K562 (cell line): ENCODE results near the gene CAMK2D.

ENCODE experiments used
- JUND ChIP-seq, 2 experiments: IDR thresholded peaks; 2 replicates in 1 of 2; 3 replicates in 1 of 2; pipeline ENCODE4 v1.6.1; 2011; ENCODE audit warnings: borderline replicate concordance in 2 of 2, low read depth in 2 of 2, low read length in 2 of 2, improper control_type of control experiment in 1 of 2, missing biosample characterization in 1 of 2, missing genetic modification characterization in 1 of 2, missing genetic modification reagents in 1 of 2
- POLR2A ChIP-seq: fragments of 450-650 bp; conservative IDR thresholded peaks from 2 replicates; pipeline ENCODE4 v1.6.1; 2016
- POLR2AphosphoS5 ChIP-seq: IDR thresholded peaks from 2 replicates; pipeline ENCODE4 v1.6.1; 2011; ENCODE audit warnings: mild to moderate bottlenecking, low read depth, low read length, moderate library complexity; ENCODE audit not compliant: control insufficient read depth, insufficient read depth
- PRMT5 ChIP-seq: sonication (generic); formaldehyde crosslinking; IDR thresholded peaks from 2 replicates; pipeline ENCODE4 v1.5.0; 2020; ENCODE audit warnings: missing genetic modification reagents
- RAD21 ChIP-seq, 2 experiments: fragments of 250-450 bp in 1 of 2; fragments of 450-650 bp in 1 of 2; sonication (Bioruptor Pico) in 1 of 2; formaldehyde crosslinking in 1 of 2; IDR thresholded peaks in 1 of 2; conservative IDR thresholded peaks in 1 of 2; 2 replicates each; pipeline versions ENCODE4 v1.4.0 to v1.8.0; 2020 to 2022; ENCODE audit warnings: mild to moderate bottlenecking in 2 of 2, moderate library complexity in 1 of 2
- SMAD4 ChIP-seq: fragments of 250-450 bp; sonication (Bioruptor Pico); conservative IDR thresholded peaks from 2 replicates; pipeline ENCODE4 v1.8.0; 2021; ENCODE audit warnings: inconsistent platforms, mild to moderate bottlenecking, moderate library complexity
- ZNF253 ChIP-seq: fragments of 250-450 bp; sonication (Bioruptor Pico); conservative IDR thresholded peaks from 2 replicates; pipeline ENCODE4 v1.6.1; 2021; ENCODE audit warnings: mild to moderate bottlenecking
- ZNF347 ChIP-seq: fragments of 450-650 bp; formaldehyde crosslinking; IDR thresholded peaks from 2 replicates; pipeline ENCODE4 v1.4.0; 2020; ENCODE audit warnings: low read depth, mild to moderate bottlenecking, moderate library complexity
- ZNF644 ChIP-seq: fragments of 200-800 bp; sonication (Bioruptor generic); IDR thresholded peaks from 2 replicates; pipeline ENCODE4 v1.6.1; 2016; ENCODE audit warnings: low read depth, missing genetic modification characterization, missing compliant biosample characterization
- TF ChIP-seq, protein P1 (sequence below), 2 experiments: fragments of 450-650 bp; formaldehyde crosslinking in 1 of 2; IDR thresholded peaks; 2 replicates each; pipeline versions ENCODE4 v1.4.0 to v1.6.1; 2014 to 2020; ENCODE audit warnings: mild to moderate bottlenecking in 2 of 2, borderline replicate concordance in 1 of 2, low read depth in 1 of 2
- TF ChIP-seq, protein P2 (sequence below): sonication (generic); formaldehyde crosslinking; IDR thresholded peaks from 2 replicates; pipeline ENCODE4 v1.8.0; 2022; ENCODE audit warnings: mild to moderate bottlenecking, low read depth, missing genetic modification reagents
- TF ChIP-seq, protein P3 (sequence below), 2 experiments: fragments of 450-650 bp in 1 of 2; sonication (generic) in 1 of 2; formaldehyde crosslinking in 1 of 2; IDR thresholded peaks in 1 of 2; conservative IDR thresholded peaks in 1 of 2; 2 replicates each; pipeline versions ENCODE4 v1.6.1 to v1.8.1; 2016 to 2023; ENCODE audit warnings: mild to moderate bottlenecking in 2 of 2, moderate library complexity in 2 of 2, inconsistent platforms in 1 of 2, missing genetic modification reagents in 1 of 2
- TF ChIP-seq, protein P4 (sequence below), 3 experiments: IDR thresholded peaks in 2 of 3; conservative IDR thresholded peaks in 1 of 3; 2 replicates each; pipeline ENCODE4 v1.5.1; 2011 to 2012; ENCODE audit warnings: low read length in 3 of 3, mild to moderate bottlenecking in 3 of 3, control low read depth in 2 of 3, improper control_type of control experiment in 1 of 3, inconsistent platforms in 1 of 3, low read depth in 1 of 3, mixed read lengths in 1 of 3, moderate library complexity in 1 of 3; ENCODE audit not compliant: insufficient read depth in 2 of 3

DNA sequence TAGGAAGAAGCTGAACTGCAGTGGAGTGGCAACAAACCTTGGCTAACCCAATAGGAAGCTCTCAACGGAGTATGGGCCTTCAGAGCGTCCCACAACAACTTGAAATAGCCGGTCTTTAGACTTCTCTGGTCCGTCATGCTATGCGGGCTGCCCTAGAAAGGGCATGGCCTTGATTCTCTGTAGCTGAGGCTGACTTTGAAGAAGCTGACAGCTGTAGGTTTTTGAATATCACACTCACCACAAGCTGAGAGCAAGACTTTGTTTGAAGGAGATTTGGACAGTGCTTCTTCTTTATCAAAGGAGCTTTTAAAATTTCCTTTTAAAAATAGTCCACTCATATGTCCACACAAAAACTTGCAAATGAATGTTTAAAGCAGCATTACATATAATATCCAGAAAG lies 322.9 kb downstream of the CAMK2D start:
- TF ChIP-seq, protein P1, sequence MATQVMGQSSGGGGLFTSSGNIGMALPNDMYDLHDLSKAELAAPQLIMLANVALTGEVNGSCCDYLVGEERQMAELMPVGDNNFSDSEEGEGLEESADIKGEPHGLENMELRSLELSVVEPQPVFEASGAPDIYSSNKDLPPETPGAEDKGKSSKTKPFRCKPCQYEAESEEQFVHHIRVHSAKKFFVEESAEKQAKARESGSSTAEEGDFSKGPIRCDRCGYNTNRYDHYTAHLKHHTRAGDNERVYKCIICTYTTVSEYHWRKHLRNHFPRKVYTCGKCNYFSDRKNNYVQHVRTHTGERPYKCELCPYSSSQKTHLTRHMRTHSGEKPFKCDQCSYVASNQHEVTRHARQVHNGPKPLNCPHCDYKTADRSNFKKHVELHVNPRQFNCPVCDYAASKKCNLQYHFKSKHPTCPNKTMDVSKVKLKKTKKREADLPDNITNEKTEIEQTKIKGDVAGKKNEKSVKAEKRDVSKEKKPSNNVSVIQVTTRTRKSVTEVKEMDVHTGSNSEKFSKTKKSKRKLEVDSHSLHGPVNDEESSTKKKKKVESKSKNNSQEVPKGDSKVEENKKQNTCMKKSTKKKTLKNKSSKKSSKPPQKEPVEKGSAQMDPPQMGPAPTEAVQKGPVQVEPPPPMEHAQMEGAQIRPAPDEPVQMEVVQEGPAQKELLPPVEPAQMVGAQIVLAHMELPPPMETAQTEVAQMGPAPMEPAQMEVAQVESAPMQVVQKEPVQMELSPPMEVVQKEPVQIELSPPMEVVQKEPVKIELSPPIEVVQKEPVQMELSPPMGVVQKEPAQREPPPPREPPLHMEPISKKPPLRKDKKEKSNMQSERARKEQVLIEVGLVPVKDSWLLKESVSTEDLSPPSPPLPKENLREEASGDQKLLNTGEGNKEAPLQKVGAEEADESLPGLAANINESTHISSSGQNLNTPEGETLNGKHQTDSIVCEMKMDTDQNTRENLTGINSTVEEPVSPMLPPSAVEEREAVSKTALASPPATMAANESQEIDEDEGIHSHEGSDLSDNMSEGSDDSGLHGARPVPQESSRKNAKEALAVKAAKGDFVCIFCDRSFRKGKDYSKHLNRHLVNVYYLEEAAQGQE (IDR thresholded peaks at IDR 0.05; ENCODE audit: borderline replicate concordance): no peak
- TF ChIP-seq, protein P1 (CRISPR knock-in tag; IDR thresholded peaks at IDR 0.05; ENCODE audit: low read depth): no peak
- TF ChIP-seq ZNF347 (CRISPR knock-in tag) (no peak), PRMT5 (CRISPR knock-in tag) (no peak), RAD21 (CRISPR knock-in tag; conservative IDR thresholded peaks at IDR 0.05 in 1 of 2, IDR thresholded peaks at IDR 0.05 in 1 of 2) (no peak), ZNF644 (no peak), POLR2A (no peak), POLR2AphosphoS5 (no peak), SMAD4 (no peak), ZNF253 (CRISPR knock-in tag) (no peak), JUND (IDR thresholded peaks at IDR 0.05; ENCODE audit: borderline replicate concordance, low read depth, low read length) (no peak), JUND (tag; IDR thresholded peaks at IDR 0.05; ENCODE audit: borderline replicate concordance, low read depth, low read length) (no peak)
- TF ChIP-seq, protein P2, sequence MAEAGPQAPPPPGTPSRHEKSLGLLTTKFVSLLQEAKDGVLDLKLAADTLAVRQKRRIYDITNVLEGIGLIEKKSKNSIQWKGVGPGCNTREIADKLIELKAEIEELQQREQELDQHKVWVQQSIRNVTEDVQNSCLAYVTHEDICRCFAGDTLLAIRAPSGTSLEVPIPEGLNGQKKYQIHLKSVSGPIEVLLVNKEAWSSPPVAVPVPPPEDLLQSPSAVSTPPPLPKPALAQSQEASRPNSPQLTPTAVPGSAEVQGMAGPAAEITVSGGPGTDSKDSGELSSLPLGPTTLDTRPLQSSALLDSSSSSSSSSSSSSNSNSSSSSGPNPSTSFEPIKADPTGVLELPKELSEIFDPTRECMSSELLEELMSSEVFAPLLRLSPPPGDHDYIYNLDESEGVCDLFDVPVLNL (CRISPR knock-in tag): no peak
- TF ChIP-seq, protein P3, sequence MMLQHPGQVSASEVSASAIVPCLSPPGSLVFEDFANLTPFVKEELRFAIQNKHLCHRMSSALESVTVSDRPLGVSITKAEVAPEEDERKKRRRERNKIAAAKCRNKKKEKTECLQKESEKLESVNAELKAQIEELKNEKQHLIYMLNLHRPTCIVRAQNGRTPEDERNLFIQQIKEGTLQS (IDR thresholded peaks at IDR 0.05): no peak
- TF ChIP-seq, protein P3 (CRISPR knock-in tag; conservative IDR thresholded peaks at IDR 0.05): no peak
- TF ChIP-seq, protein P4, sequence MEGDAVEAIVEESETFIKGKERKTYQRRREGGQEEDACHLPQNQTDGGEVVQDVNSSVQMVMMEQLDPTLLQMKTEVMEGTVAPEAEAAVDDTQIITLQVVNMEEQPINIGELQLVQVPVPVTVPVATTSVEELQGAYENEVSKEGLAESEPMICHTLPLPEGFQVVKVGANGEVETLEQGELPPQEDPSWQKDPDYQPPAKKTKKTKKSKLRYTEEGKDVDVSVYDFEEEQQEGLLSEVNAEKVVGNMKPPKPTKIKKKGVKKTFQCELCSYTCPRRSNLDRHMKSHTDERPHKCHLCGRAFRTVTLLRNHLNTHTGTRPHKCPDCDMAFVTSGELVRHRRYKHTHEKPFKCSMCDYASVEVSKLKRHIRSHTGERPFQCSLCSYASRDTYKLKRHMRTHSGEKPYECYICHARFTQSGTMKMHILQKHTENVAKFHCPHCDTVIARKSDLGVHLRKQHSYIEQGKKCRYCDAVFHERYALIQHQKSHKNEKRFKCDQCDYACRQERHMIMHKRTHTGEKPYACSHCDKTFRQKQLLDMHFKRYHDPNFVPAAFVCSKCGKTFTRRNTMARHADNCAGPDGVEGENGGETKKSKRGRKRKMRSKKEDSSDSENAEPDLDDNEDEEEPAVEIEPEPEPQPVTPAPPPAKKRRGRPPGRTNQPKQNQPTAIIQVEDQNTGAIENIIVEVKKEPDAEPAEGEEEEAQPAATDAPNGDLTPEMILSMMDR (IDR thresholded peaks at IDR 0.05 in 2 of 3, conservative IDR thresholded peaks at IDR 0.05 in 1 of 3; ENCODE audit: insufficient read depth in 2 of 3, low read depth in 1 of 3, low read length in 3 of 3): no peak
